HepG2 (cell line): ENCODE data around the gene KRTAP10-4.

ENCODE experiments used
- BRD4 ChIP-seq: sonication (generic); formaldehyde crosslinking; IDR thresholded peaks from 2 replicates; pipeline ENCODE4 v1.4.0; 2020; ENCODE audit warnings: missing genetic modification reagents
- HDAC6 ChIP-seq: fragments of 200-600 bp; sonication (generic); IDR thresholded peaks from 2 replicates; pipeline ENCODE4 v1.7.0; 2017; ENCODE audit warnings: mild to moderate bottlenecking, antibody characterized with exemption, low read length, low read depth
- IRF2 ChIP-seq: IDR thresholded peaks from 2 replicates; pipeline ENCODE4 v1.6.1; 2018; ENCODE audit warnings: missing genetic modification reagents, missing compliant biosample characterization
- PCBP2 ChIP-seq: fragments of 200-400 bp; formaldehyde crosslinking; optimal IDR thresholded peaks from 2 replicates; pipeline ENCODE3; 2018; ENCODE audit warnings: low read length, low read depth; ENCODE audit not compliant: poor library complexity, severe bottlenecking
- POLR2AphosphoS5 ChIP-seq: IDR thresholded peaks from 2 replicates; pipeline ENCODE4 v1.6.1; 2012; ENCODE audit warnings: low read depth, low read length
- RBM22 ChIP-seq: fragments of 200-400 bp; formaldehyde crosslinking; optimal IDR thresholded peaks from 2 replicates; pipeline ENCODE3; 2017; ENCODE audit warnings: mild to moderate bottlenecking, low read length, moderate library complexity
- SRF ChIP-seq: IDR thresholded peaks from 2 replicates; pipeline ENCODE4 v1.6.1; 2011; ENCODE audit warnings: mild to moderate bottlenecking, low read depth, low read length, moderate library complexity
- TAF15 ChIP-seq: fragments of 200-400 bp; formaldehyde crosslinking; IDR thresholded peaks from one replicate; pipeline ENCODE4 v1.6.1; 2018; ENCODE audit warnings: mild to moderate bottlenecking, low read depth, low read length; ENCODE audit not compliant: poor library complexity, severe bottlenecking
- ZNF367 ChIP-seq: sonication (generic); formaldehyde crosslinking; IDR thresholded peaks from 2 replicates; pipeline ENCODE4 v1.4.0; 2020; ENCODE audit warnings: missing genetic modification reagents, borderline replicate concordance
- ZNF644 ChIP-seq: IDR thresholded peaks from 2 replicates; pipeline ENCODE4 v1.6.1; 2016; ENCODE audit warnings: low read depth
- TF ChIP-seq, protein P1 (sequence below): sonication (generic); formaldehyde crosslinking; IDR thresholded peaks from 2 replicates; pipeline ENCODE4 v1.5.0; 2020; ENCODE audit warnings: mild to moderate bottlenecking, missing genetic modification reagents, moderate library complexity

- TF ChIP-seq BRD4 (CRISPR knock-in tag) = no peak
- TF ChIP-seq ZNF644 (CRISPR knock-in tag) = no peak
- no peak for TF ChIP-seq TAF15
- no peak for TF ChIP-seq RBM22
- no peak for TF ChIP-seq ZNF367 (CRISPR knock-in tag)
- no peak for TF ChIP-seq IRF2 (CRISPR knock-in tag)
- no peak for TF ChIP-seq HDAC6
- TF ChIP-seq SRF = no peak
- TF ChIP-seq PCBP2 = no peak
- TF ChIP-seq, protein P1, sequence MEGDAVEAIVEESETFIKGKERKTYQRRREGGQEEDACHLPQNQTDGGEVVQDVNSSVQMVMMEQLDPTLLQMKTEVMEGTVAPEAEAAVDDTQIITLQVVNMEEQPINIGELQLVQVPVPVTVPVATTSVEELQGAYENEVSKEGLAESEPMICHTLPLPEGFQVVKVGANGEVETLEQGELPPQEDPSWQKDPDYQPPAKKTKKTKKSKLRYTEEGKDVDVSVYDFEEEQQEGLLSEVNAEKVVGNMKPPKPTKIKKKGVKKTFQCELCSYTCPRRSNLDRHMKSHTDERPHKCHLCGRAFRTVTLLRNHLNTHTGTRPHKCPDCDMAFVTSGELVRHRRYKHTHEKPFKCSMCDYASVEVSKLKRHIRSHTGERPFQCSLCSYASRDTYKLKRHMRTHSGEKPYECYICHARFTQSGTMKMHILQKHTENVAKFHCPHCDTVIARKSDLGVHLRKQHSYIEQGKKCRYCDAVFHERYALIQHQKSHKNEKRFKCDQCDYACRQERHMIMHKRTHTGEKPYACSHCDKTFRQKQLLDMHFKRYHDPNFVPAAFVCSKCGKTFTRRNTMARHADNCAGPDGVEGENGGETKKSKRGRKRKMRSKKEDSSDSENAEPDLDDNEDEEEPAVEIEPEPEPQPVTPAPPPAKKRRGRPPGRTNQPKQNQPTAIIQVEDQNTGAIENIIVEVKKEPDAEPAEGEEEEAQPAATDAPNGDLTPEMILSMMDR (CRISPR knock-in tag) = no peak
- no peak for TF ChIP-seq POLR2AphosphoS5
Measured at GRCh38 chr21:44535963-44536362, 37.6 kb upstream of the KRTAP10-4 start.
